Measurements from ENCODE around the gene ROS1.
"Not testable (repeated sequence)": the region's sequence is repeated elsewhere in the genome, so short reads cannot be mapped to it uniquely, and the experiment has no call there.

ROS1 gene

GRCh38 chr6:117373211-117373813, 52.4 kb downstream of the ROS1 start:
- DNase-seq (ENCODE audit: insufficient read length) (no peak), FAIRE-seq (no peak)
- TF ChIP-seq POLR2A (IDR thresholded peaks at IDR 0.05; ENCODE audit: low read depth, low read length) (no peak), TAF1 (IDR thresholded peaks at IDR 0.05; ENCODE audit: borderline replicate concordance, low read depth, low read length) (no peak), POLR2AphosphoS5 (IDR thresholded peaks at IDR 0.05; ENCODE audit: low read depth, low read length) (no peak)

GRCh38 chr6:117372289-117372688, 53.5 kb downstream of the ROS1 start:
- FAIRE-seq: not testable (repeated sequence)

GRCh38 chr6:117371492-117371891, 54.2 kb downstream of the ROS1 start:
- FAIRE-seq: no peak
- TF ChIP-seq TAF1 (IDR thresholded peaks at IDR 0.05; ENCODE audit: borderline replicate concordance, low read depth, low read length) (no peak), POLR2A (IDR thresholded peaks at IDR 0.05; ENCODE audit: low read depth, low read length) (no peak)
- DNase-seq (ENCODE audit: insufficient read length): no peak

More at GRCh38 chr6:117372289-117372688, 53.5 kb downstream of the ROS1 start:
- DNase-seq (ENCODE audit: insufficient read length): not testable (repeated sequence)

- no peak for DNase-seq (ENCODE audit: insufficient read length)
- no peak for TF ChIP-seq TAF1 (IDR thresholded peaks at IDR 0.05; ENCODE audit: borderline replicate concordance, low read depth, low read length)
- no peak for TF ChIP-seq POLR2A (IDR thresholded peaks at IDR 0.05; ENCODE audit: low read depth, low read length)
- no peak for TF ChIP-seq POLR2AphosphoS5 (IDR thresholded peaks at IDR 0.05; ENCODE audit: low read depth, low read length)
- FAIRE-seq: no peak
Measured at GRCh38 chr6:117359581-117359980, 66.2 kb downstream of the ROS1 start.

- FAIRE-seq (no peak), DNase-seq (ENCODE audit: insufficient read length) (no peak)
- TF ChIP-seq POLR2AphosphoS5 (IDR thresholded peaks at IDR 0.05; ENCODE audit: low read depth, low read length) (no peak), TAF1 (IDR thresholded peaks at IDR 0.05; ENCODE audit: borderline replicate concordance, low read depth, low read length) (no peak), POLR2A (IDR thresholded peaks at IDR 0.05; ENCODE audit: low read depth, low read length) (no peak)
Measured at GRCh38 chr6:117354671-117355070, 71.1 kb downstream of the ROS1 start.

GRCh38 chr6:117352466-117353081, 73.2 kb downstream of the ROS1 start:
- no peak for DNase-seq (ENCODE audit: insufficient read length)
- FAIRE-seq: no peak
- TF ChIP-seq TAF1 (IDR thresholded peaks at IDR 0.05; ENCODE audit: borderline replicate concordance, low read depth, low read length) (no peak), POLR2AphosphoS5 (IDR thresholded peaks at IDR 0.05; ENCODE audit: low read depth, low read length) (no peak), POLR2A (IDR thresholded peaks at IDR 0.05; ENCODE audit: low read depth, low read length) (no peak)

- FAIRE-seq (no peak), DNase-seq (ENCODE audit: insufficient read length) (no peak)
- TF ChIP-seq POLR2A (IDR thresholded peaks at IDR 0.05; ENCODE audit: low read depth, low read length) (no peak), POLR2AphosphoS5 (IDR thresholded peaks at IDR 0.05; ENCODE audit: low read depth, low read length) (no peak), TAF1 (IDR thresholded peaks at IDR 0.05; ENCODE audit: borderline replicate concordance, low read depth, low read length) (no peak)
Measured at GRCh38 chr6:117351521-117351920, 74.2 kb downstream of the ROS1 start.

- no peak for FAIRE-seq
- TF ChIP-seq TAF1 (IDR thresholded peaks at IDR 0.05; ENCODE audit: borderline replicate concordance, low read depth, low read length) (no peak), POLR2AphosphoS5 (IDR thresholded peaks at IDR 0.05; ENCODE audit: low read depth, low read length) (no peak), POLR2A (IDR thresholded peaks at IDR 0.05; ENCODE audit: low read depth, low read length) (no peak)
- DNase-seq (ENCODE audit: insufficient read length): no peak
Measured at GRCh38 chr6:117346142-117346930, 79.4 kb downstream of the ROS1 start.

- DNase-seq (ENCODE audit: insufficient read length) (no peak), FAIRE-seq (no peak)
- TF ChIP-seq POLR2AphosphoS5 (IDR thresholded peaks at IDR 0.05; ENCODE audit: low read depth, low read length) (no peak), POLR2A (IDR thresholded peaks at IDR 0.05; ENCODE audit: low read depth, low read length) (no peak), TAF1 (IDR thresholded peaks at IDR 0.05; ENCODE audit: borderline replicate concordance, low read depth, low read length) (no peak)
Measured at GRCh38 chr6:117345292-117345610, 80.5 kb downstream of the ROS1 start.

- FAIRE-seq (no peak), DNase-seq (ENCODE audit: insufficient read length) (no peak)
- TF ChIP-seq TAF1 (IDR thresholded peaks at IDR 0.05; ENCODE audit: borderline replicate concordance, low read depth, low read length): no peak
- TF ChIP-seq POLR2A (IDR thresholded peaks at IDR 0.05; ENCODE audit: low read depth, low read length): no peak
- TF ChIP-seq POLR2AphosphoS5 (IDR thresholded peaks at IDR 0.05; ENCODE audit: low read depth, low read length): no peak
Measured at GRCh38 chr6:117344444-117345291, 81.1 kb downstream of the ROS1 start.

GRCh38 chr6:117338567-117338966, 87.2 kb downstream of the ROS1 start:
- DNase-seq (ENCODE audit: insufficient read length) (no peak), FAIRE-seq (no peak)
- TF ChIP-seq POLR2AphosphoS5 (IDR thresholded peaks at IDR 0.05; ENCODE audit: low read depth, low read length): no peak
- no peak for TF ChIP-seq TAF1 (IDR thresholded peaks at IDR 0.05; ENCODE audit: borderline replicate concordance, low read depth, low read length)
- no peak for TF ChIP-seq POLR2A (IDR thresholded peaks at IDR 0.05; ENCODE audit: low read depth, low read length)

Data from GM12892 (cell line).